ENCODE data around the gene IRF4.

GRCh38 chr6:402901-403658 is 11.5 kb downstream of the IRF4 start:
- TF ChIP-seq CTCF (IDR thresholded peaks at IDR 0.05): no peak
- TF ChIP-seq POLR2A (IDR thresholded peaks at IDR 0.05): no peak

Measured in testis (tissue), 2 donors.